ENCODE data around the gene NR2C2. TPM values are rescaled to one million over a fixed set of nuclear protein-coding genes. Genes with fewer than 3 reads are reported as not detected.
A peak's percentile ranks its signal among the peaks of the same experiment; 100 is the strongest.

NR2C2 gene
- total RNA-seq, 2 donors from 2014 or later: 41.8 to 43.6 TPM

GRCh38 chr3:14946236-14946635 is 1.1 kb upstream of the NR2C2 start:
- intact Hi-C loops (cut with DNase I, micrococcal nuclease): no loop called here
- ATAC-seq (no peak), DNase-seq (no peak)

- intact Hi-C loops (cut with DNase I, micrococcal nuclease): no loop called here
- ATAC-seq (no peak), DNase-seq (no peak)
Measured at GRCh38 chr3:14946739-14947099, 664 bp upstream of the NR2C2 start.

- DNase-seq (peak; percentile 97), ATAC-seq (peak; percentile 87)
- intact Hi-C loops (cut with DNase I, micrococcal nuclease): no loop called here
Measured at GRCh38 chr3:14947886-14948608, 664 bp downstream of the NR2C2 start.

GRCh38 chr3:14948609-14949038 is 1.2 kb downstream of the NR2C2 start:
- intact Hi-C loops (cut with DNase I, micrococcal nuclease): no loop called here
- DNase-seq (no peak), ATAC-seq (no peak)

GRCh38 chr3:14949126-14949525 is 1.7 kb downstream of the NR2C2 start:
- intact Hi-C loops (cut with DNase I, micrococcal nuclease): no loop called here
- DNase-seq: no peak
- ATAC-seq: no peak

GRCh38 chr3:14950274-14950673 is 2.9 kb downstream of the NR2C2 start:
- intact Hi-C loops (cut with DNase I, micrococcal nuclease): no loop called here
- ATAC-seq (no peak), DNase-seq (no peak)

GRCh38 chr3:14957153-14957552 is 9.8 kb downstream of the NR2C2 start:
- ATAC-seq: no peak
- no peak for DNase-seq
- intact Hi-C loops (cut with DNase I, micrococcal nuclease): no loop called here

- intact Hi-C loops (cut with DNase I, micrococcal nuclease): no loop called here
- no peak for DNase-seq
- no peak for ATAC-seq
Measured at GRCh38 chr3:14957925-14958324, 10.5 kb downstream of the NR2C2 start.

GRCh38 chr3:14959359-14959943 is 12.1 kb downstream of the NR2C2 start:
- ATAC-seq: no peak
- no peak for DNase-seq
- intact Hi-C loops (cut with DNase I, micrococcal nuclease): no loop called here

- intact Hi-C loops (cut with DNase I, micrococcal nuclease): no loop called here
- no peak for DNase-seq
- no peak for ATAC-seq
Measured at GRCh38 chr3:14962762-14963161, 15.4 kb downstream of the NR2C2 start.

- DNase-seq (no peak), ATAC-seq (no peak)
- intact Hi-C loops (cut with DNase I, micrococcal nuclease): no loop called here
Measured at GRCh38 chr3:14967285-14967684, 19.9 kb downstream of the NR2C2 start.

- ATAC-seq (no peak), DNase-seq (no peak)
Measured at GRCh38 chr3:14969671-14970070, 22.3 kb downstream of the NR2C2 start.

GRCh38 chr3:14976317-14976716 is 28.9 kb downstream of the NR2C2 start:
- intact Hi-C loops (cut with DNase I, micrococcal nuclease): no loop called here
- ATAC-seq (peak; percentile 24), DNase-seq (no peak)

More at GRCh38 chr3:14969671-14970070, 22.3 kb downstream of the NR2C2 start:
- intact Hi-C loops (cut with DNase I, micrococcal nuclease): no loop called here

- DNase-seq (no peak), ATAC-seq (no peak)
- intact Hi-C loops (cut with DNase I, micrococcal nuclease): no loop called here
Measured at GRCh38 chr3:14980689-14981088, 33.3 kb downstream of the NR2C2 start.

GRCh38 chr3:14984581-14985113 is 37.3 kb downstream of the NR2C2 start:
- ATAC-seq (no peak), DNase-seq (no peak)
- intact Hi-C loops (cut with DNase I, micrococcal nuclease): no loop called here

- intact Hi-C loops (cut with DNase I, micrococcal nuclease): no loop called here
- ATAC-seq (peak; percentile 27), DNase-seq (no peak)
Measured at GRCh38 chr3:14988988-14989394, 41.6 kb downstream of the NR2C2 start.

GRCh38 chr3:14989943-14990779 is 42.8 kb downstream of the NR2C2 start:
- intact Hi-C loops (cut with DNase I, micrococcal nuclease): no loop called here
- DNase-seq: no peak
- ATAC-seq: peak; percentile 36

- intact Hi-C loops (cut with DNase I, micrococcal nuclease): no loop called here
Measured at GRCh38 chr3:14990780-14991148, 43.4 kb downstream of the NR2C2 start.

GRCh38 chr3:14991151-14991742 is 43.9 kb downstream of the NR2C2 start:
- no peak for DNase-seq
- ATAC-seq: no peak
- intact Hi-C loops (cut with DNase I, micrococcal nuclease): no loop called here

More at GRCh38 chr3:14990780-14991148, 43.4 kb downstream of the NR2C2 start:
- DNase-seq (no peak), ATAC-seq (peak; percentile 42)
